GM18498 (cell line): Measurements from ENCODE around the gene UBE2V1.
"Not testable (repeated sequence)": the region's sequence is repeated elsewhere in the genome, so short reads cannot be mapped to it uniquely, and the experiment has no call there.

Experiments
- ATAC-seq: cut with Tn5 transposase; IDR thresholded peaks from one replicate; pipeline ENCODE4 v1.9.1; 2021; ENCODE audit warnings: mild to moderate bottlenecking, moderate library complexity; ENCODE audit not compliant: unreplicated experiment

The UBE2V1 gene

DNA sequence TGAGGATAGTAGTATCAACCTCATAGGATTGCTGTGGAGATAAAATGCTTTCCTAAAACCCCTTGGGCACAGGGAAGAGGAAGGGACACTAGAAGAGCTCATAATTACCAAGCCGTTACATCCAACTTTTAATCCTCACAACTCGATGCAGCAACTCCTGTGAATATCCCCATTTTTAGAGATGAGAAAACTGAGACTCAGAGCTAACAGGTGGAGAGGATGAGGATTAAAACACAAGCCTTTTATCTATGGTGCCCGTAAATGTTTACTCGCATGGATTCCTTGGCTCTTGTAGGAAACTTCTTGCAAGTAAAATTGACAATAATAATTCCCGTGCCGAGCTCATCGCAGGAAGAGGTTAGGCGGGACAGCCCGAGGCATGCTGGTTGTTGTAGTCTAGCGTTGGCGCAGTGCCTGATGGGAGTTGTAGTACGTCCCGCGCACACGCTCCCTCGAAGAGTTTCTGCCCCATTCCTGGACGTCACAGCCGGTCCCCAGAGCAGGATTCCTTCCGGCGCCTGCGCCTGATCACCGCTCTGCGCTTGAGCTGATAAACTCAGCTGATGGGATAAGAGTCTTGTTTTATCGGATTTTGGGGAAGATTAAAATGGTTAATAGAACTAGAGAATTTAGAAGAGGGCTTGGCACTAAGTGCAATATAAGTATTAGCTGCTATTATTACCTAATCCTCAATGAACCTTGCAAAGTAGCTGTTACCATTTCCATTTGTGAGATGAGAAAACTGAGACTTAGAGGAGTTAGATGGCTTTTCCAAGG, 2.8 kb upstream of the UBE2V1 start:
- peak; percentile 73 for ATAC-seq

DNA sequence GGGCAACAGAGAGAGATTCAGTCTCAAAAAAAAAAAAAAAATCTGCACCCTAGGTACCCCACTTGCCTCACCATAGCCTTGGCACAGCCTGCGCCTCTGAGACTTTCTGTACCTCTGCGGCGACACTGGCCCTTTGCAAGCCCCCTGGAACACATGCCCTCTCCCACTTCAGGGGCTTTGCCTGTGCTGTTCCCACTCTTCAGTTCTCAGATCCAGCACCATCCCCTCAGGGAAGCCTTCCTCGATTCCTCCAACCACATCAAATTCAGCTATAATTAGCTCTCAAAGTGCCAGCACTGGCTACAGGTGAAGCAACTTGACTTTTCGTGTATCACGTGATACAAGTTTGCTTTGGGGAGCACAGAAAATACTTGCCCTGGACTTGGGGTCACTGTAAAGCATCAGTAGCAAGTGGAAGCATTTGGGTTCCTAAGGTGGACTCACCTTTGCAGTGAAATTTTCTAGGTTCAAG, 2.1 kb upstream of the UBE2V1 start:
- ATAC-seq, result no peak

DNA sequence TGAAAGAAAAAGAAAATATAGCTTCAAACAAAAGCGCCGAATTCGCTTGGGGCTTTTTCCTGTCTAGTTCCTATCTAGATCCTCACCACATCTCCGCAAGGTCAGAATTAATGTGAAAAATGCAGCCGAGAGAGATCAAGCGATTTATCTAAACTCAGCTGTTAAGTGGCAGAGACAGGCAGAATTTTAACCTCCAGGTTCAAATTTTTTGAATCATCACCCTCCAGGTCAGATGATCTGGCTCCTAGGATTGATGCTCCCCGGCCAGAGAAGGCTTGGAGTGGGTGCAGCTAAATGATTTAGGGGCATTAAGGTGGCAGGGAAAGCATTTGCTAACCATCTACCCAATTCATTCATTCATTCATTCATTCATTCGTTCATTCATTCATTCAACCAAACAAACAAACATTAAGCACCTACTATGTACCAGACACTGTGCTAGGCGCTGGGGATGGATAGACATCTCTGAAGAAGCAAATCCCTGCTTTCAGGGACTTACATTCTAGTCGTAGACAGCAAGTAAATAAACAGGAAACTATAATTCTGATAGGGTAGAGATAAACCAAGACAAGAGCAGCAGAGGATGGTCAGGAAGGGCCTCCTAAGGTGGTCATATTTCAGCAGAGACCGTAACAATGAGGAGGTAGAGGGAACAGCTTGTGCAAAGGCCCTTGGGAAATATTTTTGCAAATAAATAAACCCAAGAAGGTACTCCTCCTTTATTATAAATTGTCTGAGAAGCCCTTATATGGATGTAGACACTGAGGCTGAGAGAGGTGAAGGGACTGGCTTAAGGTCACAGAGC, 672 bp upstream of the UBE2V1 start:
- no peak for ATAC-seq

DNA sequence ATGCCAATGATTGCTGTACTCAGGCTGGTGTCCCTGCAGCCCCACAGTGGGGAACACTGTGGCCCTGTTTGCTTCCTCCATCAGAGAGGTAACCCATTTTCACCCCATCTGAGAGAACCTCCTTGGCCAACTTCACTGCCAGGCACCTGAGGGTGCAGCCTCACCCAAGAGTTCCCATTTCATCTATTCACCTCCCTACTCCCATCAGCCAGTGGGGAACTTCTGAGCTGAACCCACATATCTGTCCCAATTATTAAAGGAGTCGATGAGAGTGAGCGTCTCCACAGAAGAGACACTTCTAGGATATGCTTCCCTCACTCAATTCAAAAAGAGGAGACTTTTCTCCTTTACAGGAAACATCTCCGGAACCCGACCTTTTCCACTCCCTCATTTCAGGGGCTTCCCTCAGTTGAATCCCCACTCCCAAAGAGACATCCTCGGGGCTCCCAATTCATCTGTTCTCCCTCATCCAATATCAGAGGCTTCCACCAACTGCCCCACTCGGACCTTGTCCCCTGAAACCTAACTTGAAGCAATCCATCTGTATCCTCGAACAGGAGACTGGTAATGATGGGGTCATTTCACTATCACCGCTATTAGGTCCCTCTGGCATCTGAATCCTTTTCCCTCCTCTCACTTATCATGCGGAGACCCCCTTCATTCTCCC, 988 bp downstream of the UBE2V1 start:
- ATAC-seq, result no peak

DNA sequence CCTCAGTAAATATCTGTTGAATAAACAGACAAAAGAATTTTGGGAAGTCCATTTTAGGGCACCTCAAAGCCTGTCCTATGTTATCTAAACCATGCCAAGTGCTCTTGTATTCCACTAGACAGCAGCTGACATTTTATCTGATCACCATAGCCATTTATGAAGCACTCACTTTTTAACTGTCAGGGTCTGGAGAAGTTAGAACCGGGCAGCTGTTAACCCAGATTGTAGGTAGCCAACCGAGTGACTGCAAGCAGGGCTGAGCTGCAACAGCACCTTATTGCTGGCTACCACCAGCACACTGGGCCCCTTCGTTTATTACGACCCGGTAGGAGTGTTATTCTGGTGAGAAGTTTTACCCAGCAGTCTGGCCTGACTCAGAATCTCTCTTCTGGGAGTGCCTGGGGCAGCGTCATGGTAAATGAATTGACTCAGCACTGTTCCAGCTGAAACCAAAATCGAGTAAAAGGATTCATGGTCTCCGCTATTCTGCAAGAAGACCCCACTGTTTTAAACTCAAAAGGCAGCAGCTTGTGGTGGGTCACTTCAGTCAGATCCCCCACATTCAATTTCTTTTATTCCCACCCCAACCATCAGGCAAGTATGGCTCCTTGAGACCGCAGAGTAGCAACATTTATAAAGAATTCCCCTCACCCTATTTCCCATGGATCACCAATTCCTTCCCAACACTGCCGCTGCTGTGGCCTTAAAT, 1.7 kb downstream of the UBE2V1 start:
- no peak for ATAC-seq

DNA sequence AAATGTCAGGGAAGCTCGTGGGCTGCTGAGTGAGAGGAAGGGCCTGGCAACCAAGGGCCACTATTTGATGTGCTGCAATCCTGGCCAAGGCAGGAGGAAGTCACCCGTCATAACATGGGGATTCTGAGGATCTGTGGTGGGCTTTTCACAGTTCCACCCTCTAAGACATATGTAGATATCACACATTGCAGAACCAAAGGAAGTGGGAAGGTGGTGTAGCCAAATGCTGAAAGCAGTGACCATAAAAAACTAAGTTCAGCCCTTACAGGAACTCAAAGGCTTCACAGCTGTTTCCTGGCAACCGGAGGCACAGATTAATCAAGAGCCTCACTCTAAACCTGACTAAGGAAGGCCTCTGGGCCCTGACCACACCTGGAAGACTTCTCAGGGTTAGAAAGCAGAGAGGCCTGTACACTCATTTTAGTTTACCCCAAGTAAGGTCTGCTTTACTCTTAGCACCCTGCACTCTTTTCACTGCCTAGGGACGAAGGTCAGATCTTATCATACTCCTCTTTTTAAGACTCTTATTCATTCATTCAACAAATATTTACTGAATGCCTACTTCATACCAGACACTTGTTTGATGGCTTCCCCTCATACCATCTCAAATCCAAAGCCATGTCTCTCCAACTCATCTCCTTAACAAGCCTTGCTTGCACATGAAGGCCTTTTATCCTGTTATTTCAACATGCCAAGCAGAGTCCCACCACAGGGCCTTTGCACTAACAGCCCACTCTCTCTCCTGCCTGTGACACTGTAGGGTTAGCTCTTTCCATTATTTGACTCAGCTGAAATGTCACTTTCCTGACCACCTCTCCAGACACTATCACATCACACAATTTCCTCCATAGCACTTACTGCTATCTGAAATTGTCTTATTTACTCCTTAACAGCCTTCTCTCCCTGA, 2.6 kb downstream of the UBE2V1 start:
- peak; percentile 59 for ATAC-seq

DNA sequence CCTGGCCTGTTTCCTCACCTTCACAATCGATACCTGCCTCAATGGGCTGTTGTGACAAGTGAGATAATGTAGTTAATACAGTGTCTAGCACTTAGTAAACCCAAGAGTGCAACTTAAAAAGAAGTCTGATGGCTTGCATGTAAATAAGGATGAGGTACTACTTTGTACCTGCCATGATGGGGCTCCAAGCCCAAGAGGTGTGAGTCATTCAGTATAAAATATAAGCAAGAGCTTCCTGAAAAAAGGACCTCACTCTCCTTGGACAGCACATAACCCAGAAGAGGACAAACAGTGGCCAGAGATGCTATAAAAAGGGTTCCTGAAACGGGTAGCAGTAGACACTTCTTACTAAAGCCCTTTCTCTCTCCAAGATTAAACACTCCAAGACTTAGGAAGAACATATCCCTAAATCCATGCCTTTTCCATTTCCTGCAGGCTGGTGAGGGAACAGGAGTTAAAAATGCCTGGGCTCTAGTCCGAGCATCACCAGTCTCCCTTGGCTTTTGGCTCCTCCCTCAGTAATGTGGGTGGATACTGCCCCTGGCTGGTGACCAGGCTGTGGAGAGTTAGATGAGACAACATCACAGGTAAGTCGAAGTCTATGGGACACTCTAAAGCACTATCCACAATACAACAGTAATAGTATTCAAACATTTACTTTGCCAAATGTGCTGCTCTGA, 4.3 kb downstream of the UBE2V1 start:
- ATAC-seq, result no peak

DNA sequence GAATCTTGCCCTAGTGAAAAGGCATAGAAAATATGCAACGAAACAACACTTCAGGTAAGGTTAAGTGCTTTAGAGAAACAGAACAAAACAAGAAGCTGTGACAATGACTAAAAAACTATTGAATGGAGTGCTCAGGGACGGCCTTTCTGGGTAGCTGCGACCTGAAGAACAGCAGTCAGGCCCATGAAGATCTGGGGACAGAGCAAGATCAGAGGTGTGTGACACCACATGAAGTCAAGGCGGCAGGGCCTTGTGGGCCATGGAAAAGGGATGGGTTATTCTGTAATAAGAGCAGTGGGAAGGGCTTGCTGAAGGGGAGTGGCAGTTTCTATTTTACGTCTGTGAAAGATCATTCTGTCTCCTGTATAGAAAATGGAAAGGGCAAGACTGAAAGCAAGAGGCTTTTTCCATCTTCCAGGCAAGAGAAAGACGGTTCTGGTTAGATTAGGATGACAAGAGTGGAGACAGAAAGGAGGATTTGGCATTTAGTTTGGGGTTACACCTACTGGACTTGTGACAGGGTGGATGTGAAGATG, 5.1 kb downstream of the UBE2V1 start:
- ATAC-seq, result no peak

DNA sequence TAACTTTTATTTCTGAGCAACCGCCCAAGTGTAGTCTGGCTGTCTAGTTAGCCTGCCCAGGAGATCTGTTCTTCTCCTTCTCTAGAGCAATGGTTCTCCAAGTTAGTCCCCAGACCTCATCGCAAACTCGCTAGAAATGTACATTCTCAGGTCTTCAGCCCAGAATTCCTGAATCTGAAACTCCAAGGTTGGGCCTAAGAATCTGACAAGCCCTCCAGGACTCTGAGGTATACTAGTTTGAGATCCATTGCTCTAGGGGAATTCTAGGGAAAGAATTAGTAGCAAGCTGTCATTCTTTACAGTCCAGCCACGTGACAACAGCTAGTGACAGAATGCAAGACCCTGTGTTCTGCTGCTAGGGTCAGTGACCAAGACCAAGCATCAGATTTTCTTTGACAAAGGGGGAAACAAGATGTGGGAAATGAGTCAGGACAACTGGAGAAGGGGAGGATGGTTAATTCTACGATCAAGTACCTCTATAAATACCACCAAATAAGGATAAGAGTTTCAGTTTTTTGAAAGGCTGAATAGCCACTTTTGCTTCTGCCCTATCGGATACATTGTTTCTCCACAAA, 5.8 kb downstream of the UBE2V1 start:
- no peak for ATAC-seq

DNA sequence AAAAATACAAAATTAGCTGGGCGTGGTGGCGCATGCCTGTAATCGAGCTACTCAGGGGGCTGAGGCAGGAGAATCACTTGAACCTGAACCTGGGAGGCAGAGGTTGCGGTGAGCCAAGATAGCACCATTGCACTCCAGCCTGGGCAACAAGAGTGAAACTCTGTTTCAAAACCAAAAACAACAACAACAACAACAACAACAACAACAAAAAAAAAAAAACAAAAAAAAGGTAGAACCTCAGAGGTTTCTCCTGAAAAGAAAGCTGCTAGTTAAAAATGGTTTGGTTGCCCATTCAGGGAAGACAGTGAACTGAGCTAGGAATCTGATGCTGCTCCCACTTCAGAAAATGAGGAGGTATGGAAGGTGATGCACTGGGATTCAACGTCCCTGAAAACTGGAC, 6.3 kb downstream of the UBE2V1 start:
- not testable (repeated sequence) for ATAC-seq

DNA sequence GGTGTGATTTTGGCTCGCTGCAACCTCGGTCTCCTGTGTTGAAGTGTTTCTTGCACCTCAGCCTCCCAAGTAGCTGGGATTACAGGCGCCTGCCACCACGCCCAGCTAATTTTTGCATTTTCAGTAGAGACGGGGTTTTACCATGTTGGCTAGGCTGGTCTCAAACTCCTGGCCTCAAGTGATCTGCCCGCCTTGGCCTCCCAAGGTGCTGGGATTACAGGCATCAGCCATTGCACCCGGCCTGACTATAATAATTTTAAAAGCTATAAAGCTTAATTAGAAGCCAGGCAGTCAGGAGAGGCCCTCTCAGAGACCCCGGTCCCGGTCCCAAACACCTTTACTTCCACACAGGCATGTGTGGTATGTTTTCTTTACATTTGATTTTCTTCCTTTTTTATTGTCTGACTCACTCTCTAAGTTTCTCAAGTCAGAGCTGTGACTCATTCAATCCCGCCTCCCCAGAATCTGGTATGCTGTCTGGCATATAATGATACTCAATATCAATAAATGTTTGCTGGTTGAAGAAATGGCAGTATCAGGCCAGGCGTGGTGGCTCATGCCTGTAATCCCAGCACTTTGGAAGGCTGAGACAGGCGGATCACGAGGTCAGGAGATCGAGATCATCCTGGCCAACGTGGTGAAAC, 9.4 kb downstream of the UBE2V1 start:
- not testable (repeated sequence) for ATAC-seq

DNA sequence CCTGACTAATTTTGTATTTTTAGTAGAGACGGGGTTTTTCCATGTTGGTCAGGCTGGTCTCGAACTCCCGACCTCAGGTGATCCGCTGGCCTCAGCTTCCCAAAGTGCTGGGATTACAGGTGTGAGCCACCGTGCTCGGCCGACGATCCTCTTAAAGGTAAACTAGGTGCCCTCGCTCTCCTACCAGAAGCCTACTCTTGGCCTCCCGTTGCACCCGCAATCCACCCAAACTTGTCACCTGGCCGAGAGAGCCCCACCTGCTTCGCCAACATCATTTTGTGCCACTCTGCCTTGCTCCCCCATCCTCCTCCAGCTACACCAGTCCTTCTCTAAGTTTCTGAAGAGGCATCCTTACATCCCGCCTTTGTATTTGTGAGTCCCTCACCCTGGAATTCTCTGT, 10.4 kb downstream of the UBE2V1 start:
- not testable (repeated sequence) for ATAC-seq

DNA sequence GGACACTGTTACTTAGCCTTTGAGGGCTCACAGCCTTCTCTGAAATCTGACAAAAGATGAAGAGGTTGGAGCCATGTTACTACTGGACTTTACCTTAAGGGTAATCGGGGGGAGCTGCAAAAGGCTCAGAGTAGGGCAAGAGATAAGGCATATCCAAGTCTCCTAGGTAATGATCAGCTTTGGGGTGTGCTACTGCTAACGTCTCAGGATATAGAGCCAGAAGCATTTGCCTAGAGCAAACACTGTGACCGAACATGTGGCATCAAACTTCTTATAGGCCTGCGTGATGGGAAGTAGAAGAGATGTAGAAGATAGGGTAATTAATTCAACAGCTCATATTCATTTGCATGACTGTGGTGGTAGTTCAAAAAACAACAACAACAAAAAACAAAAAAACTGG, 11.1 kb downstream of the UBE2V1 start:
- ATAC-seq, result no peak

DNA sequence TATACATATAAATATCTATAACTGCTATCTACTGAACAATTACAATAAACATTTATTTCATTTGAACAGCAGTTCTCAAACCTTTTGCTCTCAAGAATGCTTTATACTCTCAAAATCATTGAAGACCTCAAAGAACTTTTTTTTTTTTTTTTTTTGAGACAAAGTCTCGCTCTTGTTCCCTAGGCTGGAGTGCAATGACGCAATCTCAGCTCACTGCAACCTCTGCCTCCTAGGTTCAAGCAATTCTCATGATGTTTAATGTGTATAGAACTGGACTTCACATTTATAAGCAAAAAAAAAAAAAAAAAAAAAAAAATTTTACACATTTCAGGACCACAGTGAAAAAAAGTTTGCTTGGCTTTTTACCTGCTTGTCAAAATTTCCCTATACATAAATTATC, 11.7 kb downstream of the UBE2V1 start:
- ATAC-seq, result no peak

DNA sequence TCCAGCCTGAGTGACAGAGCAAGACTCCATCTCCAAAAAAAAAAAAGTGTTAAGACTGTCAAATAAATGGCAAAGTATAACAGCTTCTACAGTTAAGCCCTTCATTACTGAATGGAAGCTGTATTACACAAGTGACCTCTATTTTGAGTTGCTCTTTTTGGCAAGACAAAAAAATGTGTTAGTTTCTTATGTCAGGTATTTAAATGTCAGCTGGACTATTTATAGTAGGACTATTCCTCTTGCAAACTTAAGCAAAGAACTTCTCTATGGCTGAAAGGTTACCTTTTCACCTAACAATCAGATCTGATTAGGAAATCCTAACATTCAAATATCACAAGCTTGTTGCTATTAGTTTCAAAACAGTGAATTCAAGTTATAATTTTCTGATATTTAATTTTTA, 12.4 kb downstream of the UBE2V1 start:
- ATAC-seq, result no peak

DNA sequence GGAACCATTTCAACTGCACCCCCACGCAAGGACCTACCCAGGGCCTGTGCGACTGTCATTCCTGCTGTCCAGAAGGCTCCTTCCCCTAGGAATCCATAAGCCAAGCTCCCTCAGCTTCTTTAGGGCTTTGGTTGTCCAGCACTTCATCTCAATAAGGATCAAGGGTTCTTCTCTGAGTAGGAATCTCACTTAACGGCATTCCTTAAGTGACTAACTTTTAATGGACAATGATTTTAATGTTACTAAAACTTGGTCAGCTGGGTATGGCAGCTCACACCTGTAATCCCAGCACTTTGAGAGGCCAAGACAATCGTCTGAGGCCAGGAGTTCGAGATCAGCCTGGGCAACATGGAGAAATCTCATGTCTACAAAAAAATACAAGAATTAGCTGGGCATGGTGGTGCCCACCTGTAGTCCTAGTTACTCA, 13.4 kb downstream of the UBE2V1 start:
- no peak for ATAC-seq

DNA sequence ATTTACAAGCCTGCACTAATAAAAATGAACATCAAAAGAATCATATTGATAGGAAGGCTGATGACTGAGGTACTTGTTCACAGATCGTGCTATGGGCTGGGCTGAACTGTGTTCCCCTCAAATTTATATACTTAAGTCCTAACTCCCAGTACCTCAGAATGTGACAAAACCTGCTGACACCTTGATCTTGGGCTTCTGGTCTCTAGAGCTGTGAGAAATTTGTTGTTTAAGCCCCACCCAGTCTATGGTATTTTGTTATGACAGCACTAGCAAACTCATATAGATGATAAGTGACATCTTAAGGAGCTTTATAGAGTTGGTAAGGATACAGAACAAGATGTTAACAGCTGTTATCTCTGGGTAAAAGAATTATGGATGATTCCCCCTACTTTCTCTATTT, 13.8 kb downstream of the UBE2V1 start:
- ATAC-seq, result no peak

DNA sequence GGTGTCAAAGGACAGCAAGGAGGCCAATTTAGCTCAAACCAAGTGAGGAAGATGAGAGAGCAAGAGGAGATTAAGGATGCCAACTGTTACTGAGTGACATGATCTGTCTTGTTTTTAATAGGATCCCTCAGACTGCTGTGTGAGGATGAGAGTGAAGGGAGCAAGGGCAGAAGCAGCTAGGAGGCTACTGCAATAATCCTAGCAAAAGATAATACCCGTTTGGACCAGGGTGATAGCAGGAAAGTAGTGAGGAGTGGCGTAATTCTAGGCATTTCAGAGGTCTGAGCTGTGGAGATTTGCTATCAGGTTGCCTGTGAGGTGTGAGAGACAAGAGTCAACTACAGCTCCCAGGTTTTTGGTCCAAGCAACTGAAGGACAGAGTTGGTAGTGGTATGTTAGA, 14.7 kb downstream of the UBE2V1 start:
- ATAC-seq, result no peak
